Liver (tissue), 3 donors: ENCODE data around the gene DNAAF3.

Experiments used
- ATF3 ChIP-seq: IDR thresholded peaks from 2 replicates; pipeline ENCODE4 v1.6.1; 2016; ENCODE audit warnings: antibody characterized with exemption
- CTCF ChIP-seq: fragments of 150-350 bp; IDR thresholded peaks from 2 replicates; pipeline ENCODE4 v1.5.1; 2017; ENCODE audit warnings: improper control_type of control experiment, low read depth, low read length; ENCODE audit not compliant: missing input control
- EGR1 ChIP-seq, 2 donors: IDR thresholded peaks; 2 replicates each; pipeline ENCODE4 v1.6.1; 2016 to 2018; ENCODE audit warnings: antibody characterized with exemption in 2 of 2, low read depth in 2 of 2
- GABPA ChIP-seq, 2 donors: IDR thresholded peaks in 1 of 2; conservative IDR thresholded peaks in 1 of 2; 2 replicates each; pipeline ENCODE4 v1.6.1; 2016; ENCODE audit warnings: antibody characterized with exemption in 2 of 2, mild to moderate bottlenecking in 1 of 2, moderate library complexity in 1 of 2
- NR2F2 ChIP-seq: IDR thresholded peaks from 2 replicates; pipeline ENCODE4 v1.6.1; 2016; ENCODE audit warnings: antibody characterized with exemption
- donor health status: healthy.
- donor health status: healthy.

DNA sequence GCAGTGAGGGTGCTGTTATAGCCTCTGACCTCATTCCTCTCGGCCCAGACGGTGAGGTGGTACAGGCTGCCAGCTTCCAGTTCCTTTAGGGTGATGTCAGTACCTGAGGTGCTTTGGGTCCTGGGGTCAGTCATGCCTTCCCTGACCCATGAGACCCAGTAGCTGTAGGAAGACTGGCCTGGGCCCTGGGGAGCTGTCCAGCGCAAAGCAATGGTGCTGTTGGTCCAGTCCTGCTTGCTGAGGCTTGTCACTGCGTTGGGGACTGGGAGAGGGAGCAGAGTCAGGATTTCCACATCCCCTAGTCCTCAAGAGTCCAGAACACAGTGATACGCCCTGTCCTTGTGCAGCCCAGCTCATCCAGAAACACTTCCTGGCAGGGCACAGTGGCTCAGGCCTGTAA is 32.2 kb upstream of the DNAAF3 start:
- TF ChIP-seq EGR1 (IDR thresholded peaks at IDR 0.05; ENCODE audit: low read depth in 2 of 2) (no peak), CTCF (no peak), ATF3 (no peak), NR2F2 (no peak), GABPA (IDR thresholded peaks at IDR 0.05 in 1 of 2, conservative IDR thresholded peaks at IDR 0.05 in 1 of 2) (no peak)
